NOMO-1 (cell line): ENCODE data around the gene SLC7A5.
"Not testable (repeated sequence)": the region's sequence is repeated elsewhere in the genome, so short reads cannot be mapped to it uniquely, and the experiment has no call there.

ENCODE experiments used
- DNase-seq, 2 experiments: peaks; one replicate each; lab custom pipeline; 2025; ENCODE audit not compliant: unreplicated experiment in 2 of 2; lab: John Stamatoyannopoulos, UW

The SLC7A5 gene

DNA sequence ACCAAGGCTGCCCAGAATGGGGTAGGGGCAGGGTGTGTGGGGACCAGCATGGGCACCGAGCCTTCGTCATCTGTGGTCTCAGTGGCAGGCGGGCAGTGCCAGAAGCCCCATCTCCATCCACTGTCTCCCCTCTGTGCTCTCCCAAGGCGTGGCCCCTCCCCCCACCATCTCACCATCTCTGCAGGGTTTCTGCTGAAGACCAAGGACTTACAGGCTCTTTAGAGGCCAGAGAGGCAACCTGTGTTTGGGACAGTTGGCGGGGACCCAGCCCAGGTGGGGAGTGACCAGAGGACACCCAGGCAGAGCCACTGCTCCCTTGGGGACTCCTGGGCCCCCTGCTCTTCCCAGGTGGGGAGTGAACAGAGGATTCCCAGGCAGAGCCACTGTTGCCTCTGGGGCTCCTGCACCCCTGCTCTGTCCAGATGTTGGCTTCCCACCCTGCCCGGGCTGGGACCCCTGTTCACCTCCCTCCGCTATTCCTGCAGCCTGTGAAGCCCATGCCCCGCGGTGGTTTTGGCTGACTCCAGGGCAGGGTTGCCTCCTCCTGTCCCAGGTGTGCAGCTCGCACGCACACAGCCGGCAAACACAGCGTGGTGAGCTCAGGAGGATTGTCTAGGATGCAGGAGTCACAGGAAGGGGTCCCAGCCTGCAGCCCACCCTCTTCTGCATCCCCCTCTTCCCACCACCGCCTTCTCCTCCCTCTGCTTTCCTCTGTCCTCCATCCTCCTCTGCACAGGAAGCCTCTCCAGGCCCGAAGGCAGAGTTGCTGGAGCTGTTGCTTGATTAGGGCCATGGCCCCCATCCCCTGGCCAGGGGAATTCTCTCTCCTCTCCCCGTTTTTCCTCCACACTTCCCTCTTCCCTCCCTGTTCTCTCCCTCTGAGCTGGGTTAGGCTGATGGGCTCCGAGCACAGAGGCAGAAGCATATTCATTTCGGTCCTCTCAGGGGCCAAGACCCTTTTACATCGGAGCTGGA, 45.0 kb downstream of the SLC7A5 start:
- no peak for DNase-seq

GRCh38 chr16:87823181-87823929, 46.0 kb downstream of the SLC7A5 start:
- no peak for DNase-seq

GRCh38 chr16:87822108-87822970, 47.0 kb downstream of the SLC7A5 start:
- no peak for DNase-seq

- no peak for DNase-seq
These were observed 47.8 kb downstream of the SLC7A5 start for GRCh38 chr16:87821376-87822107.

- no peak for DNase-seq
These were observed 49.3 kb downstream of the SLC7A5 start for GRCh38 chr16:87819983-87820382.

GRCh38 chr16:87819282-87819681, 50.0 kb downstream of the SLC7A5 start:
- DNase-seq: no peak

DNA sequence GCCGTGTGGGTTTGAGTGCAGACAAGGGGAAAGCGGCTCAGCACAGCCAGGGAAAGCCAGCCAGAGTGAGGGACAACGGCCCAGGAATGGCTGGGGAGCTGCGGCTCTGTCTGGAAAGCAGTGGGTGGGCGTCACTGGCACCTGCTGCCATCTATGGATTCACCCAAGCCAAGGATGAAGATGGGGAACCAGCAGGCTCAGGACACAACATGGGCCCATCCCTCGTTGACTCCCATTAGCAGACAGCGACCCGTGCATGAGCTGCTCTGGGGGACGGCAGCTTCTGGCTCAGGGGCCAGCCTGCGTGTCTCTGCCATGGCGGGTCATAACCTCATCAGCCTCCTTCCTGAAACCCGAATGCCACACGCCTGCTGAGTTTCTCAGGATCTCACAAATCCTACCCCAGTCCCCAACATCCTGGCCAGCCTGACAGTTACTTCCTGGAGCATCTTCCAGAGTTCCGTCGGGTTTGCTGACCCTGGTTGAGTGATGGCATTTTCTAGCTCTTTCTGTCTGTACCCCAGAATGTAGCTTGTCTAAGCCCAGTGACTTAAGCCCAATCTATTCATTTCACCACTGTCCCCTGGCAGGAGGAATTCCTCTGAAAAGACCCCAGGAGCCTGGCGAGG, 50.7 kb downstream of the SLC7A5 start:
- no peak for DNase-seq

DNA sequence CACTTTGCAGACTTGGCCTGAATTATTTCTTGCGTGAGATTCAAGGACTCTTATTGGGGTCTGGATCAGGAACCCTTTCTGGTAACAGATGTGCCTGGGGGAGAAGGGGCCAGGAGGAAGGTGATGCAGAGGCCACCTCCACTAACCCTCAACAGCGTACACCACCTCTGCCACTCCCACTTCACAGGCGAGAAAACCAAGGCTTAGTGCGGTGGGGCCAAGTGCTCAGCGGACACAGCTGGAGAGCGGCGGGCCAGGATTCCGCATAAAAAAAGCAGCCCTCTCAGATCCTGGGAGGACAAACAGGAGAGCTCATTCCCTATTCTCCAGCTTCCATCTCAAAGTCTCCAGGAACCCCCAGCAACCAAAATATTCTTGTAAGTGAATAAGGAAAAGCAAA, 51.4 kb downstream of the SLC7A5 start:
- no peak for DNase-seq

- not testable (repeated sequence) for DNase-seq
These were observed 51.9 kb downstream of the SLC7A5 start for GRCh38 chr16:87817370-87817769.

DNA sequence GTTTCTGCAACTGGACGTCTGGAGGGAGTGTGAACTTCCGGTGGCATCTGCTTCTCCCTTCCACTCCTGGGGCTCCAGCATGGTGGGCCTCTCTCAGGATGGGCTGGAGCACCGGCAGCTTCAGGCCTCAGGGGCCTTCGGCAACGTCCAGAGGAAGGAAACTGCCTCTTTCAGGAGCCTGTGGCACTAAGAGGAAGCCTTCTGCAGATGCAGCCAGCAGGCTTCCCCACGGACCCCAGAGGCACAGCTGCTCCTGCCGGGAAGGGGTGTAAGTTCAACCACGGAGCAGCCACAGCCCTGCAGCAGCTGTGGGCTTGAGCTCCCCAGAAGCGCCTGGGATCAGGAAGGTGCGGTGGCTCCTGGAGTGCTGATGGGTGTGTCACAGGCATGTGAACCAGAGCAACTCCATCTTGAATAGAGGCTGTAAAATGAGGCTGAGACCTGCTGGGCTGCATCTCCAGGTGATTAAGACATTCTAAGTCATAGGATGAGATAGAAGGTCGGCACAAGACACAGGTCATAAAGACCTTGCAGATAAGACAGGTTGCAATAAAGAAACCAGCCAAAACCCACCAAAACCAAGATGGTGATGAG, 52.7 kb downstream of the SLC7A5 start:
- DNase-seq: peak; percentile 26 to 36

- no peak for DNase-seq
These were observed 53.7 kb downstream of the SLC7A5 start for GRCh38 chr16:87815567-87815966.

DNA sequence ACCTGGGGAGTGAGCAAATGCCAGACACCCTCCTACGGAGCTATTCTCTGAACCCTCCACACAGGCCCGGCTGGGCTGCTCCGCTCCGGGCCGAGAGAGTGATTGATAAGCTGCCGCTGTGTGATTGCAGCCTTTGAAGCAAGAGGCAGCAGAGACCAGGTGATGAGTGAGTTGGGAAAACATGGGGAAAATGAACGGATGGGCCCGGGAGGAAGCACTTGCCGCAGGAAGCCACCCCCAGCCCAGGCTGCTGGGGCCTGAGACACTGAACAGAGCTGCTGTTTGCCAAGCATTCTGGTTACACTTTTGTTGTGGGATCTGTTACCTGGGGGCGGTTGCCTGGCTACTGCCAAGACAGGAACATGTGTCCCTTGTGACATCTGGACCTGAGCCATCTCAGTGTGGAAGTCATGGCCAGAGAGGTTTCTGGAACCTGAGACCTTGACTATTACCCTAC, 57.1 kb downstream of the SLC7A5 start:
- DNase-seq: no peak

- DNase-seq: not testable (repeated sequence)
These were observed 57.9 kb downstream of the SLC7A5 start for GRCh38 chr16:87811454-87811853.

DNA sequence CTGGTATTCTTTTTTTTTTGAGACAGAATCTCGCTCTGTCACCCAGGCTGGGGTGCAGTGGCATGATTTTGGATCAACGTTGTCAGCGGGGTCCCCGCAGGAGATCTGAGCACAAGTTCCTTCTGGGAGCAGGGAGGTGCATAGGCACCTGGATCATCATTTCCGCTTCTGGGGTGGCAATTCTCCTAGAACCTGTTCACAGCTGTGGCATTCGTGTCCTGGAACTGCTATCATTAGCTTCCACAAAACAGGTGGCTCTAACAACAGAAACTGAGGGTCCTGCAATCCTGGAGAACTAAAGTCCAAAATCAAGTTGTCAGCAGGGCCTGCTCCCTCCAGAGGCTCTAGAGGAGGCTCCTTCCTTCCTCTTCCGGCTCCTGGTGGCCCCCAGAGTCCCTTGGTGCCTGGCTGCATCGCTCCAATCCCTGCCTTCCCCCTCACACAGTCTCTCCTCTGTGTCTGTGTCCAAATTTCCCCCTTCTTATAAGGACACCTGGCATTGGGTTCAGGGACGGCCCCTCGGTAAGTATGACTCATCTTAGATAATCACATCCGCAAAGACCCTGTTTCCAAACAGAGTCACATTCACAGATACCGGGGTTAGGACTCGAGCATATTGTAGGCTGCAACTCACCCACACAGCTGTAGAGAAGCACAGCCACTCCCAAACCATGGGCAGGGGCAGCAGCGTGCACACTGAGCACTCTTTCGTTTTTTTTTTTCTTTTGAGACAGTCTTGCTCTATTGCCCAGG, 60.0 kb downstream of the SLC7A5 start:
- DNase-seq: peak; percentile 28 to 41

DNA sequence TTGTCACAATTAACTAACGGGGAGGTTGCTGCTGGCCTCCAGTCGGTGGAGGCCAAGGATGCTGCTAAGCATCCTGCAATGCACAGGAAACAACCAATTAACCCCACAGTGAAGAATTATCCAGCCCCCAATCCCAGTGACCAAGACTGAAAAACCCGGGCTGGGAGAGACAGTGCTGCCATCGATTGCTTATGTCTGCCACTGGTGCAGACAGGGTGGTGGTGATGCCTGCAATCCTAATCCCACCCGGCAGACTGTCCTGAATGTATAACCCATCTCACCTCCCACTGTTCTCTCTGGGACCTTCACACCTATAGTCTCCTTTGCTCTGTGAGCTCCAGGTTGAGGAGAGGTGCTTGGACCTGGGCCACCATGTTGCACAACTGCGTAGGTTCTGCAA, 61.2 kb downstream of the SLC7A5 start:
- DNase-seq: no peak

DNA sequence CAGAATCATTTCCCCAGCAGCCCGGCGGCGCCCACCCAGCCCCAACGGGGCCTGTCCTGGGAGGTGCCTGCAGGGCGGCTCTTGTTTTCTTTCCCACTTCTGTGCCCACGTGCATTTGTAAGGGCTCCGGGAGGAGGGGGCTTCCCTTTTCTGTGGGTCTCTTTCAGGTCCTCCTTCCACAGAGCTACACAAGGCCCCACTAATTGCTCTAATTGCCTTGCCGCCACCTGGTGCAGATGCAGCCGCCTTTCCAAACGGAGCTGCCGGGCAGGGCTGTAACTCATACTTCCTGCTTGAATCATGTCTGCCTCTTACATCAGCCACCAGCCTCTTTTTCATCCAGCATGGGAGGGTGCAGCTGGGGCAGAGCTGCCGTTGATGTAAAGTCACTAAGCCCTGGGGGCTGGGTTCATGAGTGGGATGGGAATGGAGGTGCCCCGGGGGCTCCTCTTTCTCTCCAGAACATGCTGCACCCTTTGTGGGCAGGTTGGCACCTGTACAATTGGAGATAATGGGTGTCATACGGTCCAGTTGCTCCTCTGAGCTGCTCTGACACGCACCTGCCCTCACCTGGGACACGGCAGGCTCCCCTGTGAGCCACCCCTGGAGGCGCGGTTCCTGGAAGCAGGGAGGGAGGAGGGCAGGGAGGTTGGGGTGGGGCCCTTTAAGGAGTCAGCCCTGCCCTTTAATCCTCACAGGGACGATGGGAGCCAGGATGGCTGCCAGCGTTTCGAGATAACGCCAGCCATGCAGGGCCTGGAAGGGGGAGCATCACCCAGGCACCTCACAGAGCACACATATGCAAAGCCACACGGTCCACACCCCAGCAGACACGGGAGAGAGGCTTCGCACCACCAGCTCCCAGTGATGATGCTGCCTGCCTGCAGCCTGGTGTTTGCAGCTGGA, 62.4 kb downstream of the SLC7A5 start:
- DNase-seq: peak; percentile 84 to 89

GRCh38 chr16:87806261-87806640, 63.1 kb downstream of the SLC7A5 start:
- peak; percentile 44 to 54 for DNase-seq
